GM06990 (cell line): ENCODE data around the gene ROBO1.

Experiments
- DNase-seq: peaks from one replicate; pipeline ENCODE4 v3.0.0-alpha.2; 2011; ENCODE audit not compliant: insufficient read length; ENCODE audit errors: extremely low read depth
- H3K27me3 ChIP-seq: replicated peaks from 2 replicates; pipeline ENCODE4 v1.6.0; 2011; ENCODE audit warnings: low read length; ENCODE audit not compliant: control insufficient read depth, insufficient read depth
- H3K36me3 ChIP-seq: 2 replicates; pipeline ENCODE4 v1.5.1; 2011; ENCODE audit warnings: low read length; ENCODE audit not compliant: control insufficient read depth, insufficient read depth
- H3K4me3 ChIP-seq: replicated peaks from 2 replicates; pipeline ENCODE4 v1.5.1; 2011; ENCODE audit warnings: low read depth, mild to moderate bottlenecking, control low read depth, low read length
- CTCF ChIP-seq: IDR thresholded peaks from 2 replicates; pipeline ENCODE4 v1.5.1; 2011; ENCODE audit warnings: low read length, control low read depth, mild to moderate bottlenecking, inconsistent platforms; ENCODE audit not compliant: insufficient read depth, poor library complexity, severe bottlenecking

Gene ROBO1

GRCh38 chr3:78717041-78717440 is 1050.8 kb downstream of the ROBO1 start:
- Histone ChIP-seq H3K27me3 (no peaks in the 10 kb centered on the region), H3K4me3 (no peak overlapping the region), H3K36me3 (peaks cover 2% of the 10 kb centered on the region)
- no peak for DNase-seq
- TF ChIP-seq CTCF = no peak

- Histone ChIP-seq H3K27me3 (no peaks in the 10 kb centered on the region), H3K4me3 (no peak overlapping the region), H3K36me3 (peaks cover 2% of the 10 kb centered on the region)
- no peak for DNase-seq
- TF ChIP-seq CTCF = no peak
Observed at GRCh38 chr3:78712941-78713340, 1054.9 kb downstream of the ROBO1 start.

GRCh38 chr3:78712270-78712669 is 1055.5 kb downstream of the ROBO1 start:
- H3K4me3 ChIP-seq = no peak overlapping the region
- no peak for TF ChIP-seq CTCF

GRCh38 chr3:78708565-78709073 is 1059.2 kb downstream of the ROBO1 start:
- Histone ChIP-seq H3K4me3 (no peak overlapping the region), H3K27me3 (no peaks in the 10 kb centered on the region), H3K36me3 (no peaks in the 10 kb centered on the region)
- DNase-seq = no peak
- no peak for TF ChIP-seq CTCF

More at GRCh38 chr3:78712270-78712669, 1055.5 kb downstream of the ROBO1 start:
- H3K27me3 ChIP-seq = no peaks in the 10 kb centered on the region
- H3K36me3 ChIP-seq = peaks cover 2% of the 10 kb centered on the region
- DNase-seq = no peak

- DNase-seq = no peak
- TF ChIP-seq CTCF = no peak
- H3K27me3 ChIP-seq = no peaks in the 10 kb centered on the region
- no peaks in the 10 kb centered on the region for H3K36me3 ChIP-seq
- no peak overlapping the region for H3K4me3 ChIP-seq
Observed at GRCh38 chr3:78707609-78708008, 1060.2 kb downstream of the ROBO1 start.
